Skeletal muscle tissue (tissue), 2 donors: ENCODE results near the gene PDE10A. TPM values are rescaled to one million over a fixed set of nuclear protein-coding genes. Genes with fewer than 3 reads are reported as not detected.

ENCODE experiments used
- small RNA-seq: library from RNA; depleted of rRNA; stranded (forward); fragments of <200 nt; gene quantifications from one replicate; pipeline ENCODE3, GENCODE V24; 2014
- total RNA-seq: library from RNA; depleted of rRNA; stranded (reverse); fragments of >200 nt; gene quantifications from one replicate; pipeline ENCODE4 v1.2.3, GENCODE V29; 2014

PDE10A gene
- total RNA-seq, 1 donor from 2014 or later: 11.0 TPM

Small RNA genes within 50 kb of the gene (small RNA-seq; reads per million reads assigned to genes)
- not detected for gene RNA5SP226
